ENCODE data around the gene AK9. TPM values are rescaled to one million over a fixed set of nuclear protein-coding genes. Genes with fewer than 3 reads are reported as not detected.
"Not testable (repeated sequence)": the region's sequence is repeated elsewhere in the genome, so short reads cannot be mapped to it uniquely, and the experiment has no call there.

Gene AK9
- total RNA-seq, 1 donor from 2014 or later: 10.4 TPM

DNA sequence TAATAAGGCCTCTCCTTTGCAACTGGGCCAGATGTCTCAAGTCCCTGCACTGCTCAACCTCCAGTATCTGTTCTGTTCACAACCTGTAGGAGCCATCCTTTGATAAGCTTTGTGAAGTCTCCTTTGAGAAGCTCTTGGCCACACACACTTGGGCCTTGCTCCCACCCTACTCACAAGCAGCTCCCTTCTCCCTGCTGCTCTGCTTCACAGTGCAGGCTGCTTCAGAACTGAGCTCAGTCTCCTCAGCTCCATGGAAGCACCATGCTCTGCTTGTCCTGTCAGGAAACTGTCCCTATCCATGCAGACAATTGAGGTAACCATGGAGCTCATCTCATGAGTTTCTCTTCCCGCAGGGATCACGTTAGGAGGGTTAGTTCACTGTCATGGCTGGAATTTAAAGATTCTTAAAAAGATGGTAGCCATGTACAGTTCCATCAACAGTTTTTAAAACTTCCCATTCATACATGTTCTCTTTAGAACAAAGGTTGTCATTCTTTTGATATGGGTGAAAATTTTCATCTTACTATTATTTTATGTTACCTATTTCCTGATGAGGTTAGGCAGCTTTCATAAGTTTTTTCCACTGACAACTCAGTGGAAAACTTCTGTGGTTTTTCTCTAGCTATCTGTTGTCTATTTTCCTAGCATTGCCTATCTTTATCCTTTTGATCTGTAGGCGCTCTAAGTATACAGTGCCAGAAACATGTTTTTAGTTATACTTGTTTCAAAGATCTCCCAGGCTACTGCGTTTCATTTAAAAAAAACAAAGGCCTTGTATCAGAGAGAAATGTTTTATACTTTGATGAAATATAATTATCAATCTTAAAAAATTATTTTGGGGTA lies 62.6 kb downstream of the AK9 start:
- DNase-seq (ENCODE audit: low read depth): no peak

- DNase-seq (ENCODE audit: low read depth): no peak
Measured at GRCh38 chr6:109626311-109626710, 64.7 kb downstream of the AK9 start.

DNA sequence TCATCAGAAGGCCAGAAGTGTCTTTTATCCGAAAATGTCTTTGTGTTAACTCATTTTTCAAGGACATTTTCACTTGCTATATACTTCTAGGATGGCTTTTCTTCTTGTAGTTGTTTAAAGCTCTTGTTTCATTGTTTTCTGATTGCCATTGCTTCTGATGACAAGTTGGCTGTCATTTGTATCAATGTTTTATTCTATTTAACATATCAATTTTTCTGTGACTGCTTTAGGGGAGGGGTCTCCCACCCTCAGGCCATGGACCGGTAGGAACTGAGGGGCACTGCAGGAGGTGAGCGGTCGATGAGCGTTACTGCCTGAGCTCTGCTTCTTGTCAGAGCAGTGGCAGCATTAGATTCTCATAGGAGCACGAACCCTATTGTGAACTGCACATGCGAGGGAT lies 65.8 kb downstream of the AK9 start:
- no peak for DNase-seq (ENCODE audit: low read depth)

- DNase-seq (ENCODE audit: low read depth): no peak
Measured at GRCh38 chr6:109623288-109623687, 67.7 kb downstream of the AK9 start.

- no peak for DNase-seq (ENCODE audit: low read depth)
Measured at GRCh38 chr6:109612268-109612667, 78.7 kb downstream of the AK9 start.

GRCh38 chr6:109611502-109611901 lies 79.5 kb downstream of the AK9 start:
- no peak for DNase-seq (ENCODE audit: low read depth)

DNA sequence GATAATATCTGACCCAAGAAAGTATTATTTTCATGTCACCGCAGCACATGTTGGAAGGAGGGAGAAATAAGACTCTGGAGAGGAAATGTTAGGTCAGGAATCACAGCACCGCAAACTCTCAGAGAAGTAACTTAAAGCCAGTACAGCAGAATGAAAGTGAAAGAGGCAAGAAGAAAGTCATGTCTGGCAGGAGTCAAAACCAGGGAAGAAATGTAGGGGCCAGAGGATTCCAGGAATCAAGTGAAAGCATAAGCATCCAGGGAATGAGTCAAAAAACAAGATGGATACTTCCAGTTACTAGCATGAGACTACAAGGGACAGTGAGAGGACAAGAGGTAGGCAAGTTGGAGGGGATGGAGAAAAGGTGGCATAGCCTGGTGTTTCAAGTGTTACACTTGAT lies 80.4 kb downstream of the AK9 start:
- no peak for DNase-seq (ENCODE audit: low read depth)

DNA sequence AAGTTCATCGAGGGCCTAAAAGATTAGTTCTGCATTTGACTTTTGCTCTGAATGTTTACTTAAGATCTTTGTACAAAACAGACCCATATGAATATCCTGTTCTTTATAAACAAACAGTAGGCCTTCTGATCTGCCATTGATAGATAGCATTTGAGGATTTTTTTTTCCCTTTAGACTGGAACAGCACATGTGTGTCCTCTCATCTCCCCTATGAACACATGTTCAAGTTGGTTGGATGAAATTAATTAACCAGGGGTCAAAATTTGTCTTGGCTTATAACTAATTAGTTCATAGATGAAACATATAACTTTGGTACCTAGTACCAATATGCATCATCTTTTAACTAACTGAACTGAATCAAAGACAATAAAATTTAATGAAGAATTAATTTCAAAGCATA lies 81.3 kb downstream of the AK9 start:
- no peak for DNase-seq (ENCODE audit: low read depth)

- DNase-seq (ENCODE audit: low read depth): no peak
Measured at GRCh38 chr6:109606359-109606758, 84.6 kb downstream of the AK9 start.

DNA sequence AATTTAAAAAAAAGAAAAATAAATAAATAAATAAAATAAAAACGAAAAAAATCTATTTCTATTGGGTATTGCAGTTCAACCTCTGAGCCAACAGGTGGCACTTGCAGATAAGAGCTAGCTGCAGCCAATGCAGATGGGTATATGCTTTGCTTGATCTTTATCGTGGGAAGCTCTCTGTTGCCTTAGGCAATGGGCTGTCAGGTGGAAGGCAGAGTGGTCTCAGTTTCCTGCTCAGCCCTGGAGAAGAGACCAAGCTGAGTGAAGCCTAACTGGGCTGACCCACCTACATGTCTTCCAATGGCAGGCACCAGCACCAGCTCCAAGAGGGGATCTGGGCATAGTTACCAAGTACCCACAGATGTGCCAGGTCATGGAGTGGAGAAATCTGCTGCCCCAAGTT lies 95.0 kb downstream of the AK9 start:
- no peak for DNase-seq (ENCODE audit: low read depth)

DNA sequence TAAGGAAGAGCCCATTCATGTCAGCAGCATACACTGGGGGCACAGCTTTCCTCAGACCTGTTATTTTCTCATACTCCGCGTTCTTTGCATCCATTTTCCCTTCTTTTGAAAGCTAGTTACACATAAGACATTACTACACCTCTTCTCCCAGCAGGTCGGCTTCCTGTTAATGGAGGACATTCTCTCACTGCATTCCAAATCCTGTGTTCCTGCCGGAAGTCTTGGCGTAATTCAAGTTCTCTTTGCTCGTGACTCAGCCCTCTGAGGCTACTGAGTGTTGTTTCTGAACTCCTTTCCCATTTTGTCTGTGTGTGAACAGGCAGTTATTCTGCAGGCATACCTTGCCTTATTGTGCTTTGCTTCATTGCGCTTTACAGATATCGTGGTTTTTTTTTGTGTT lies 110.5 kb downstream of the AK9 start:
- DNase-seq (ENCODE audit: low read depth): no peak

- DNase-seq (ENCODE audit: low read depth): no peak
Measured at GRCh38 chr6:109579361-109579760, 111.6 kb downstream of the AK9 start.

GRCh38 chr6:109569901-109570300 lies 121.1 kb downstream of the AK9 start:
- not testable (repeated sequence) for DNase-seq (ENCODE audit: low read depth)

- no peak for DNase-seq (ENCODE audit: low read depth)
Measured at GRCh38 chr6:109561844-109562243, 129.2 kb downstream of the AK9 start.

GRCh38 chr6:109531446-109531845 lies 159.6 kb downstream of the AK9 start:
- no peak for DNase-seq (ENCODE audit: low read depth)

- DNase-seq (ENCODE audit: low read depth): no peak
Measured at GRCh38 chr6:109527989-109528388, 163.0 kb downstream of the AK9 start.

- peak; percentile 79 for DNase-seq (ENCODE audit: low read depth)
Measured at GRCh38 chr6:109526905-109527628, 163.9 kb downstream of the AK9 start.

DNA sequence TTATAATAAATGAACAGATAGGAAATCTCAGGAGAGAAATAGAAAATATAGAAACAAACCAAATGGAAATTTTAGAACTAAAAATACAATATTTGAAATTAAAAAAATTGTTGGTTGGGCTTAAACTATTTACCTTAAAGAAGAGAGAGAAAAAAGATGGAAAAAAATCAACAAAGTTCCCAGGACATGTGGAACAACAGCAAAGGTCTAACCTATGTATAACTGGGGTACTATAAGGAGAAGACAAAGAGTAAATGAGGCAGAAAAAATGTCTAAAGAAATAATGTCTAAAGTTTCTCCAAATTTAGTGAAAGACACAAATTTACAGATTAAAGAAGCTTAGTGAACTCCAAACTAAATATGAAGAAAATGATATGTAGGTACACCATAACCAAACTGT lies 166.9 kb downstream of the AK9 start:
- no peak for DNase-seq (ENCODE audit: low read depth)

DNA sequence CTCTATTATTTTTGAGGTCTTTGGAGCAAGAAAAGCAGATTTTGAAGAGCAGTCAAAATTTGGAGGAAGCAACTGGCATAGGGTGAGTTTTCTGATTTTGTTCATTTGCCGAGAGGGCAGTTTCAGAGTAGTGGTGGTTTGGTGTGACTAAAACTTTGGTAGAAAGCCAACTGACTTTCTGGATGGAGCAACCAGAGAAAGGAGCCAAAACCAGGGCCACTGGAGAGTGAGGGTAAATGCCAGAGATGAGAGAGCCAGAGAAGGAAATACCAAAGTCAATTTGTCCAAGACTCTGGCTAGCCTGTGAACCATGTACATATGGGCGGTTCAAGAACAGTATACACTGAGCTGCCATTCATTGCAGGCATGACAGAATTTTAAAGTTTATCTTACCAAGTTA lies 167.5 kb downstream of the AK9 start:
- DNase-seq (ENCODE audit: low read depth): peak; percentile 64

- DNase-seq (ENCODE audit: low read depth): no peak
Measured at GRCh38 chr6:109521080-109521479, 169.9 kb downstream of the AK9 start.

DNA sequence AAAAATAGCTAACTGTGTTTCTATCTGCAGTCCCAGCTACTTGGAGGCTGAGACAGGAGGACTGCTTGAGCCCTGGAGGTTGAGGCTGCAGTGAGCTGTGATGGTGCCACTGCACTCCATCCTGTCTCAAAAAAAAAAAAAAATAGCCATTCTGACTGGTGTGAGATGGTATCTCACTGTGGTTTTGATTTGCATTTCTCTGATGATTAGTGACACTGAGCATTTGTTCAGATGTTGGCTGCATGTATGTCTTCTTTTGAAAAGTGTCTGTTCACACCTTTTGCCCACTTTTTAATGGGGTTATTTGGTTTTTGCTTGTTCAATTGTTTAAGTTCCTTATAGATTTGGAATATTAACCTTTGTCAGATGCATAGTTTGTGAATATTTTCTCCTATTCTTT lies 171.4 kb downstream of the AK9 start:
- DNase-seq (ENCODE audit: low read depth): not testable (repeated sequence)

DNA sequence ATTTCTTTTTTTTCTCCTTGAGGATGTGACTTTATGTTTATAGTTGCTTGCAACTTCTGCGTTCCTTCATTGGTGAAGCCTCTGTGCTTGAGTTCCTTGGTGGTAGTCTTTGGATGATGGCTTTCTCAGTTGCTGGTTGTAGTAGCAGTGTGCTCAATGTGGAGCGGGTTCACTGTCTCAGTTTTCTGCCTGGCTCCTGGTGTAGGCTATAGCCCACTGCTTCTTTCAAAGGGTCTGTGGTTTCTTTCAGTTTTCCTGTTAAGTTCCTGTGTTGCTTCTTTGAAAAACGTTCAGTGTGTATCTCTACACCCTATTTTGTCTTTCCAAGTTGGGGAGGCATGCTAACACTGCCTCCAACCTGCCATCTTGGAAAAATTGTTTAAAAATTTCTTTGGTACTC lies 174.1 kb downstream of the AK9 start:
- DNase-seq (ENCODE audit: low read depth): no peak
